GM21717 (cell line): ENCODE results near the gene PERP.
"Not testable (repeated sequence)": the region's sequence is repeated elsewhere in the genome, so short reads cannot be mapped to it uniquely, and the experiment has no call there.

Experiments
- ATAC-seq: cut with Tn5 transposase; IDR thresholded peaks from one replicate; pipeline ENCODE4 v1.9.1; 2021; ENCODE audit warnings: mild to moderate bottlenecking, moderate library complexity; ENCODE audit not compliant: unreplicated experiment

The PERP gene

GRCh38 chr6:138107078-138107751 lies at the start of gene PERP:
Gene PERP (minus strand): TSS chr6:138107419. CDS start chr6:138107340, 79 bp downstream.
- ATAC-seq = peak; percentile 58

DNA sequence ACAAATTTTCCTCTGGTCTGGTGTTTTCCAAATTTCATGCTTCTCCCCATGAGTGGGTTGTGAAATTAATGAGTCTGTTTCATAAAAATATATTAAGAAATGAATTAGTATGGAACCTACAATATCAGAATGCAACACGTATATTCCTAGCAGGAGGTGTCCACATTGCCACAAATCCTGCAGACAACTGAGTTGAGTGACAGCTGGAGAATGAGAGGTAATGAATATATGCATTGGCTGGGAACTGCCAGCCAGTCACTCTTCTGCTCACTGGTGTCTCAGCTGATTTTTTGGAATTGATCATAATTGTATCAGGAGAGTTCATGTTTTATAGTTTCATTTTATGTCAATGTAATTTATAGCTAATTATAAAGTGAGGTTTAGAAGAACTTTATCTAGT lies 48.2 kb upstream of the PERP start:
- ATAC-seq = no peak

- ATAC-seq = no peak
These were observed 39.3 kb upstream of the PERP start for GRCh38 chr6:138146544-138146943.

DNA sequence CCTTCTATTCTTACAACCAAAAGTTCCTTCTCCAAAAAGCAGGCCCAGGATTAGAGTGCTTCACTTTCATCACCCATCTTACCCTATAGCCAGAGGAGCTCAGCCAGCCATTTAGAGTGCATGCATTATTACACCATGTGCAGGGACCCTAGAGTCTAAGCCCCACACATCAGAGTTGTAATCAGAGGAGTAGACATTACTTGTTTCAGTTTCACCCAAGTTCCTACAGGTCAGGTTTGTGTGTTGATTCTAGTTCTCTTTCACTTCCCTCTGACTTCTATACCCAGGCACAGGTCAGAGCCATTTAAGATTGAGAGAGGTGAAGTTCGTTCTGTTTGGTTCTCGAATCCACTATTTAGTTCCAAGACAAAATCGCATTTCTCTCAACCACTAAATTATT lies 38.2 kb upstream of the PERP start:
- peak; percentile 43 for ATAC-seq

GRCh38 chr6:138142806-138143205 lies 35.6 kb upstream of the PERP start:
- ATAC-seq = no peak

- no peak for ATAC-seq
These were observed 22.0 kb upstream of the PERP start for GRCh38 chr6:138129190-138129589.

GRCh38 chr6:138128096-138128495 lies 20.9 kb upstream of the PERP start:
- ATAC-seq = no peak

DNA sequence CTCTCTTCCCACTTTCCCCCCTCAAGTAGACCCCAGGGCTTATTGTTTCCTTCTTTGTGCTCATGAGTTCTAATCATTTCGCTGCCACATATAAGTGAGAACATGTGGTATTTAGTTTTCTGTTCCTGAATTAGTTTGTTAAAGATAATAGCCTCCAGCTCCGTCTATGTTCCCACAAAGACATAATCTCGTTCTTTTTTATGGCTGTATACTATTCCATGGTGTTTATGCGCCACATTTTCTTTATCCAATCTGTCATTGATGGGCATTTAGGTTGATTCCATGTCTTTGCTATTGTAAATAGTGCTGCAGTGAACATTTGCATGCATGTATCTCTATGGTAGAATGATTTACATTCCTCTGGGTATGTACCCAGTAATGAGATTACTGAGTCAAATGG lies 16.9 kb upstream of the PERP start:
- ATAC-seq = no peak

- ATAC-seq = no peak
These were observed 12.8 kb upstream of the PERP start for GRCh38 chr6:138119976-138120375.

- ATAC-seq = not testable (repeated sequence)
These were observed 12.0 kb upstream of the PERP start for GRCh38 chr6:138119229-138119628.

GRCh38 chr6:138117376-138117914 lies 10.2 kb upstream of the PERP start:
- no peak for ATAC-seq

- no peak for ATAC-seq
These were observed 9.4 kb upstream of the PERP start for GRCh38 chr6:138116661-138116999.

GRCh38 chr6:138115877-138116660 lies 8.8 kb upstream of the PERP start:
- ATAC-seq = no peak

DNA sequence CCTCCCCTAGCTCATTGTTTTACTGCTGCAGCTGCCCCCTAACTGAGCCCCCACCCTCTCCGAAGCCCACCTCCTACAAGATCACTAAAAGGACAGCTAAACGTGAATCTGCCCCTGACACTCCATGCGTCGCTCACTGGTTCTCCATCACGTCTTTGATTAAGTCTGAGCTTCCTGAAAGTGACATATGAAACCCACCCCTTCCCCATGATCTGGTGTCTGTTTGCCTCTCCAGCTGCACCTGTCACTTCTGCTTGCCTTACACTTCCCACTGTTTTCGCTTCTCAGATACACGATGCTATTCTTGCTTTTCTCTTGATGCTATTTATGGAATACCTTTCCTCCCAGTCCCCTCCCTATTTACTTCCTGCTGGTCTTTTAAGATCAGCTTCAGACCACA lies 8.0 kb upstream of the PERP start:
- no peak for ATAC-seq

- ATAC-seq = no peak
These were observed 6.5 kb upstream of the PERP start for GRCh38 chr6:138113588-138114210.

GRCh38 chr6:138110229-138110628 lies 3.0 kb upstream of the PERP start:
- ATAC-seq = no peak

DNA sequence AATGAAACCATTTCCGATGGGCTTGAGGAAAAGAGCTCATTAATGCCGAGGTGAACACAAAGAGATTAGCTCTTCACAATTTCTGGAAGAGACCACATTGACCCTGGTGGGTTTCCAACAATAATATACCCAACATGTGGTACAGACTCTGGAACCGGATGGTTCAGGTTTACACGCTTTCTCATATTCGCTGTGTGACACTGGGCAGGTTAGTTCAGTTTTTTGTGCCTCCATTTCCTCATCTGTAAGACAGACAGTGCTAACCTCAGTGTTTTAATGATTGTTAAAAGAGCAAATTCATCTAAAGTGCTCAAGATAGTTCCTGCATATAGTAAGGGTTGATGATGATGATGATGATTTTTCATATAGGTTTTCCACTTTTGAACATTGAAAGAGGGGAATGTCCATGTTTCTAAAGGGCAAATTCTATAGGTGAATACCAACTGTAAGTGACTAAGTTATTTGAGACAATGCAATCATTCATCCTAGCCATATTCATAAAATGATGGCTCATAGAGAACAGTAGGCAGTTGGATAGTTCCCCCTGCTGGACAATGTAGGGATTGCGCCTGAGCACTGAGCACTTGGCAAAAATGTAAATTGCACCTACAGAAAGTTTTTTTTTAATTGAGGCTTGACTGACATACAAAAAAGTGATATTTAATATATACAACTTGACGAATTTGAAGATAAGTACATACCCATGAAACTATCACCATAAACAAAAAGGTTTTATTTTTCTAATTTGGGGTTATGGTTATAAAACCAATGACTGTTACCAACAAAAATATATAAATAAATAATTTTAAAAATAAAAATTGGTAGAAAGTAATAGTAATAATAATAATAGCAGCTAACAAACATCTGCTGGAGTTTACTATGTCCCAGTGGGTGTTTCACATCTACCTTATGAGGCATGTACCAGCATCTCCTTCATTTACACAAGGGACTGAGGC lies 2.1 kb upstream of the PERP start:
- peak; percentile 60 for ATAC-seq

DNA sequence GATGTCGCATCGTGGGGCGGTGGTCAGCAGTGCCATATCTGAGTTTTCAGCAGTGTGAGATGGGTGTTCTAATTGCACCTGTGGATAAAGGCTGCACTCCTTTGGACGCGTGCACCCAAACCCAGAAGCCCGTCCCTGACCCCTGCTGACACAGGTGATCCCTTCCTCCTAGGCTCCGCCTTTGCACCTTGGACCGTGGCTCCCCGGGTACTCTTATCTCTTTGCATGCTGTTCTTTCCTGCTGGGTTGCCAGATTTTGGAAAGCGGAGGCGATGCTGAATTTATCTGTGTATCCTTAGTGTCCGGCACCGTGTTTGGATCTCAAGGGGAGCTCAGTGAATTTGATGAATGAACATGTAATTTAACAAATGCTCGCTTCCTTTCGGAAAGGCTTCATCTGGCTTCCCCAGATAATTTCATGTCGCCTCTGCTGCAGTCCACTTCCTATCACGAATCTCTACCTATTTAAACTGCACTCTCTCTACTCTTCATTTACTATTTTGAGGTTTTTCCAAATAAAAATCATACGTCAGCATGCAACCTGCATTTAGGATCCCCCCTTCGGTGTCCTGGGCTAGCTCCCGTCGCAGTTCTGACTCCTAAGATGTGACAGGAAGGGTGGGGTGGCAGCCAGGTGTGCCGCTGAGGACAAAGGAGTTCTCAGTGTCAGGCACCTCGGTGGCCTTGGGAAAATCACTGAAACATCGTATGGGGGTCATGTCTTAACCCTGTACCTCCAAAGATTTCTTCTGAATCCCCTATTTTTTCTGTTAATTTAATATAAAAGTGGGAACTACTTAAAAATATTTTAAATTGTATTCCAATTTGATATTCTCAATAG lies 753 bp upstream of the PERP start:
- peak; percentile 35 for ATAC-seq

GRCh38 chr6:138106665-138107077 lies 548 bp downstream of the PERP start:
- no peak for ATAC-seq
